Trophoblast cell (in vitro differentiated cells and primary cell): ENCODE results near the gene ELL.

Experiments used
- DNase-seq, 2 donors: peaks; one replicate each; pipeline ENCODE4 v3.0.0-alpha.2; 2016
- H2AFZ ChIP-seq: 2 replicates; pipeline ENCODE4 v1.6.1; 2013; ENCODE audit warnings: low read length, moderate library complexity, mild to moderate bottlenecking; ENCODE audit not compliant: insufficient read depth, poor library complexity
- H2AK5ac ChIP-seq: 2 replicates; pipeline ENCODE4 v1.6.1; 2013; ENCODE audit warnings: mild to moderate bottlenecking, low read length
- H2BK120ac ChIP-seq: 2 replicates; pipeline ENCODE4 v1.6.1; 2013; ENCODE audit warnings: low read length, mild to moderate bottlenecking, moderate library complexity; ENCODE audit not compliant: insufficient read depth, poor library complexity
- H2BK12ac ChIP-seq: 2 replicates; pipeline ENCODE4 v1.6.1; 2013; ENCODE audit warnings: mild to moderate bottlenecking, low read length, moderate library complexity
- H2BK5ac ChIP-seq: 2 replicates; pipeline ENCODE4 v1.6.1; 2013; ENCODE audit warnings: low read length, low read depth, moderate library complexity, mild to moderate bottlenecking; ENCODE audit not compliant: poor library complexity
- H3K14ac ChIP-seq: 2 replicates; pipeline ENCODE4 v1.6.1; 2013; ENCODE audit warnings: mild to moderate bottlenecking, low read length
- H3K18ac ChIP-seq: 2 replicates; pipeline ENCODE4 v1.6.1; 2013; ENCODE audit warnings: mild to moderate bottlenecking, low read length
- H3K23ac ChIP-seq: 2 replicates; pipeline ENCODE4 v1.6.1; 2013; ENCODE audit warnings: low read length
- H3K27ac ChIP-seq: 2 replicates; pipeline ENCODE4 v1.5.1; 2013; ENCODE audit warnings: low read depth, mild to moderate bottlenecking, inconsistent platforms, low read length, moderate library complexity
- H3K27me3 ChIP-seq: 2 replicates; pipeline ENCODE4 v1.6.1; 2013; ENCODE audit warnings: inconsistent platforms, mild to moderate bottlenecking, low read length, moderate library complexity; ENCODE audit not compliant: insufficient read depth
- H3K36me3 ChIP-seq, 2 experiments: 1 replicate in 1 of 2; 2 replicates in 1 of 2; pipeline ENCODE4 v1.6.1; 2013; ENCODE audit warnings: low read length in 2 of 2, mild to moderate bottlenecking in 2 of 2, moderate library complexity in 1 of 2; ENCODE audit not compliant: insufficient read depth in 2 of 2, control insufficient read depth in 1 of 2
- H3K4ac ChIP-seq: 2 replicates; pipeline ENCODE4 v1.6.1; 2013; ENCODE audit warnings: low read depth, mild to moderate bottlenecking, low read length, moderate library complexity
- H3K4me1 ChIP-seq, 2 experiments: 1 replicate in 1 of 2; 2 replicates in 1 of 2; pipeline ENCODE4 v1.6.1; 2013; ENCODE audit warnings: low read length in 2 of 2, mild to moderate bottlenecking in 2 of 2, moderate library complexity in 1 of 2; ENCODE audit not compliant: insufficient read depth in 2 of 2, control insufficient read depth in 1 of 2
- H3K4me2 ChIP-seq: 2 replicates; pipeline ENCODE4 v1.6.1; 2013; ENCODE audit warnings: inconsistent platforms, mild to moderate bottlenecking, low read length, moderate library complexity
- H3K4me3 ChIP-seq: 2 replicates; pipeline ENCODE4 v1.5.1; 2013; ENCODE audit warnings: mild to moderate bottlenecking, low read depth, low read length, inconsistent platforms
- H3K79me1 ChIP-seq: one replicate; pipeline ENCODE4 v1.6.1; 2013; ENCODE audit warnings: low read length
- H3K79me2 ChIP-seq: 2 replicates; pipeline ENCODE4 v1.6.1; 2013; ENCODE audit warnings: low read length, mild to moderate bottlenecking; ENCODE audit not compliant: control insufficient read depth, insufficient read depth, poor library complexity
- H3K9ac ChIP-seq: 2 replicates; pipeline ENCODE4 v1.6.1; 2013; ENCODE audit warnings: mild to moderate bottlenecking, low read length
- H3K9me3 ChIP-seq: 2 replicates; pipeline ENCODE4 v1.6.1; 2013; ENCODE audit warnings: low read depth, mild to moderate bottlenecking, control low read depth, inconsistent platforms, low read length; ENCODE audit not compliant: insufficient read depth
- H4K12ac ChIP-seq: 2 replicates; pipeline ENCODE4 v1.6.1; 2013; ENCODE audit warnings: low read depth, mild to moderate bottlenecking, low read length, moderate library complexity
- H4K8ac ChIP-seq: 2 replicates; pipeline ENCODE4 v1.6.1; 2013; ENCODE audit warnings: low read depth, mild to moderate bottlenecking, low read length, moderate library complexity
- H4K91ac ChIP-seq: one replicate; pipeline ENCODE4 v1.6.1; 2013; ENCODE audit warnings: low read depth, mild to moderate bottlenecking, low read length, moderate library complexity
- WGBS: extraction: QIAGEN DNeasy Blood & Tissue Kit; methylation state at CpG from one replicate; pipeline ENCODE4 v1.1.7; 2013; ENCODE audit warnings: missing lambda C conversion rate; ENCODE audit not compliant: insufficient read length, insufficient coverage; ENCODE audit errors: extremely low coverage; 5-methylcytosine and 5-hydroxymethylcytosine counted together

Gene ELL

DNA sequence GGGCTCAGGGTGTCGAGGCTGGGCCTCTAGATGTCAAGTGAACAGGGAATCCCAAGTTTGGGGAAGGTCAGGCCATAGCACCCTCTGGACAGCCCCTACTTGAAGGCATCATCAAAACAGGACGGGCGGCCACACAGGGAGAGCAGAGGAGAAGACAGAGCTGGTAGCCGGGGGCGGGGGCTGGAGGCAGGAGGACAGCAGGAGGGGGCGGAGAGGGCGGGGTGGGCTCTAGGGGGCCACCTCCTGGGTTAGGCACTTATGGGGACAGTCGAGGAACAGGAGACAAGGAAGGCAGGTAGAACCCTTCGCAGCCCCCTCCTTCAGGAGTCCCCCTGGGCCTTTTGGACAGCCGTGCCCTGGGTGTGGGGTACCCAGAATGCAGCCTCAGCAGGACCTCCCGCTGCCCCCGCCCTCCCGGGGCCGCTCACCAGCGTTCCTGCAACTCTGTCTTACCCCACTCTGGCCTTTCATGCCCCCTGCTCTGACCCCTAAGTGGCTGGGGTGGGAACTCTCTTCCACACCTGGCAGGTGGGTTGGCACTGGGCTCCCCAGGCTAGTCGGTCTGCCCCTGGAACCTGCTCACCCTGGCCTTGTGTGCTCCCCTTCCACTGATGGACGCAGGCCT lies 96.9 kb downstream of the ELL start:
- Histone ChIP-seq H3K18ac (no peak overlapping the region), H4K8ac (no peak overlapping the region), H2BK120ac (no peak overlapping the region), H2AK5ac (no peak overlapping the region), H4K91ac (no peak overlapping the region), H3K27ac (no peak overlapping the region), H2BK12ac (no peak overlapping the region), H3K23ac (no peak overlapping the region), H3K27me3 (no peaks in the 10 kb centered on the region), H3K4me2 (no peak overlapping the region), H2AFZ (no peak overlapping the region), H3K4me1 (peaks cover 15 to 18% of the 10 kb centered on the region in 2 experiments), H2BK5ac (no peak overlapping the region), H3K14ac (no peak overlapping the region), H3K9me3 (no peaks in the 10 kb centered on the region), H3K79me1 (peaks cover 9% of the 10 kb centered on the region), H3K36me3 (no peaks in the 10 kb centered on the region), H3K79me2 (peaks cover 6% of the 10 kb centered on the region), H4K12ac (no peak overlapping the region), H3K4ac (peak overlapping the region; percentile 27), H3K9ac (no peak overlapping the region), H3K4me3 (no peak overlapping the region)
- no CpG with 5 or more reads among the region's 17 CpGs for WGBS
- no peak for DNase-seq

- DNase-seq, result peak in 1 of 2 donors; percentile 6
- no peak overlapping the region for H3K14ac ChIP-seq
Measured at GRCh38 chr19:18424122-18424889, 97.6 kb downstream of the ELL start.

GRCh38 chr19:18423258-18424020 lies 98.4 kb downstream of the ELL start:
- Histone ChIP-seq H2AFZ (no peak overlapping the region), H2BK12ac (no peak overlapping the region), H4K8ac (no peak overlapping the region), H3K4me1 (peaks cover 11 to 16% of the 10 kb centered on the region in 2 experiments), H3K4me2 (no peak overlapping the region), H4K12ac (no peak overlapping the region), H2BK5ac (no peak overlapping the region), H2BK120ac (no peak overlapping the region), H3K14ac (no peak overlapping the region), H3K79me2 (peaks cover 10% of the 10 kb centered on the region), H2AK5ac (no peak overlapping the region), H3K27me3 (no peaks in the 10 kb centered on the region), H3K23ac (no peak overlapping the region), H3K18ac (no peak overlapping the region), H3K4ac (no peak overlapping the region), H3K4me3 (no peak overlapping the region), H4K91ac (no peak overlapping the region), H3K9ac (no peak overlapping the region), H3K79me1 (peaks cover 13% of the 10 kb centered on the region), H3K9me3 (peaks cover 2% of the 10 kb centered on the region), H3K27ac (no peak overlapping the region), H3K36me3 (no peaks in the 10 kb centered on the region)
- no peak for DNase-seq
- no CpG with 5 or more reads among the region's 21 CpGs for WGBS

More at GRCh38 chr19:18424122-18424889, 97.6 kb downstream of the ELL start:
- Histone ChIP-seq H3K27me3 (no peaks in the 10 kb centered on the region), H2AK5ac (no peak overlapping the region), H2BK12ac (no peak overlapping the region), H3K27ac (no peak overlapping the region), H3K9me3 (no peaks in the 10 kb centered on the region), H3K9ac (no peak overlapping the region), H3K4me1 (peaks cover 8 to 15% of the 10 kb centered on the region in 2 experiments), H3K79me2 (peaks cover 10% of the 10 kb centered on the region), H4K91ac (no peak overlapping the region), H3K4me2 (no peak overlapping the region), H3K23ac (no peak overlapping the region), H4K8ac (no peak overlapping the region), H4K12ac (no peak overlapping the region), H3K18ac (no peak overlapping the region), H3K36me3 (no peaks in the 10 kb centered on the region), H2AFZ (no peak overlapping the region), H3K79me1 (peaks cover 8% of the 10 kb centered on the region), H2BK5ac (no peak overlapping the region), H3K4ac (no peak overlapping the region), H2BK120ac (no peak overlapping the region), H3K4me3 (no peak overlapping the region)
- no CpG with 5 or more reads among the region's 22 CpGs for WGBS

DNA sequence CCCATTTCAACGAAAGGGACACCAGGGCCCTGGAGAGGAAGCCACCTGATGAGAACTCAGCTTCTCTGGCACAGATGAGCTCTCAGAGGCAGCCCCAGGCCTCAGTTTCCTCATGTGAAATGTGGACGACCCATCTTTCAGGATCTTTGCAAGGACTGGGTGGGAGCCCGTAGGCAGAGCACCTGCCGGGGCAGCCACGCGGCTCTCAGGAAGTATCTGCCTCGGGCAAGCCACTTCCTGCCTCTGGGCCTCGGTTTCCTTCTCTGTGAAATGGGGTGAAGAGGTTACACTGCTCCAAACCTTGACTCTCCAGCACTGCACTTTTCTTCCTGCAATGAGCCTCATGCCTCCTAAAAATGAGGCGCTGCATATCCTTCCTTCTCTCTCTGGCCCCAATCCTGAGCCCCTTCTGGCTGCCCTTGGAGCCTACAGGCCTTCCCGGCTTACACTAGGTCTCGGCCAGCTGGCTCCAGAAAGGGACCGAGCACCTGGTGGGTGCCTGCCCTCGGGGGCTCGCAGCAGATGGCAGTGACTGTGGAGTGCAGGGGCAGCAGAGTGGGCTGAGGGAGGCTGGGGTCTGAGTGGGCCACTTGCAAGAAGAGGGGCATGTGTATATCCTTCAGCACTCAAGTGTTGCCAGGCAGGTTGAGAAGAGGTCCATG lies 99.2 kb downstream of the ELL start:
- no CpG with 5 or more reads among the region's 14 CpGs for WGBS
- H3K18ac ChIP-seq, result no peak overlapping the region
- no peak overlapping the region for H2BK120ac ChIP-seq
- H3K36me3 ChIP-seq, result no peaks in the 10 kb centered on the region
- no peaks in the 10 kb centered on the region for H3K27me3 ChIP-seq
- H4K8ac ChIP-seq, result no peak overlapping the region
- H2AK5ac ChIP-seq, result no peak overlapping the region
- peaks cover 18 to 22% of the 10 kb centered on the region in 2 experiments for H3K4me1 ChIP-seq
- H3K23ac ChIP-seq, result no peak overlapping the region
- no peak overlapping the region for H3K27ac ChIP-seq
- DNase-seq, result no peak
- H3K4me3 ChIP-seq, result no peak overlapping the region
- H3K79me2 ChIP-seq, result peaks cover 13% of the 10 kb centered on the region
- H3K79me1 ChIP-seq, result peaks cover 20% of the 10 kb centered on the region
- no peak overlapping the region for H3K9ac ChIP-seq
- no peak overlapping the region for H2BK12ac ChIP-seq
- no peak overlapping the region for H3K4ac ChIP-seq
- H3K9me3 ChIP-seq, result peaks cover 2% of the 10 kb centered on the region
- peak overlapping the region; percentile 12 for H4K12ac ChIP-seq
- no peak overlapping the region for H2BK5ac ChIP-seq
- no peak overlapping the region for H2AFZ ChIP-seq
- H3K4me2 ChIP-seq, result no peak overlapping the region
- H3K14ac ChIP-seq, result no peak overlapping the region
- no peak overlapping the region for H4K91ac ChIP-seq
